T-cell (primary cell): ENCODE results near the gene SPRYD7. TPM values are rescaled to one million over a fixed set of nuclear protein-coding genes. Genes with fewer than 3 reads are reported as not detected.

Experiments
- ATAC-seq, 4 experiments: fragments of 200-7000 bp in 3 of 4; fragments of 150-1000 bp in 1 of 4; cut with Tn5 transposase; replicated peaks in 1 of 4; 1 replicate in 3 of 4; 2 replicates in 1 of 4; pipeline ENCODE4 v1.10.0; 2021; ENCODE audit warnings: moderate library complexity in 3 of 4, mild to moderate bottlenecking in 2 of 4, moderate number of reproducible peaks in 1 of 4
- CTCF ChIA-PET, 2 donors: fragments of 300-600 bp; sonication (Branson Sonifier 250); formaldehyde crosslinking; loops; one replicate each; lab custom pipeline; 2022; ENCODE audit warnings: antibody characterized with exemption in 2 of 2; lab: Charles Lee
- POLR2A ChIA-PET, 2 donors: fragments of 300-600 bp; sonication (Branson Sonifier 250); formaldehyde crosslinking; loops; one replicate each; lab custom pipeline; 2022; ENCODE audit warnings: antibody characterized with exemption in 2 of 2; lab: Charles Lee
- DNase-seq, 35 experiments: peaks; one replicate each; pipeline versions ENCODE4 v3.0.0 to v3.0.0-alpha.2; 2013 to 2023
- H3K27ac ChIP-seq: one replicate; pipeline ENCODE4 v1.5.1; 2013; ENCODE audit warnings: low read length
- H3K27me3 ChIP-seq, 2 experiments: replicated peaks in 1 of 2; 1 replicate in 1 of 2; 2 replicates in 1 of 2; pipeline versions ENCODE4 v1.6.1 to v1.7.0; 2013; ENCODE audit warnings: low read length in 1 of 2, mixed read lengths in 1 of 2; ENCODE audit not compliant: control insufficient read depth in 2 of 2, insufficient read depth in 2 of 2; ENCODE audit errors: extremely low read depth in 1 of 2
- H3K36me3 ChIP-seq, 2 donors: 1 replicate in 1 of 2; 2 replicates in 1 of 2; pipeline versions ENCODE4 v1.6.1 to v1.7.0; 2013; ENCODE audit warnings: low read length in 1 of 2; ENCODE audit not compliant: control insufficient read depth in 2 of 2, insufficient read depth in 1 of 2; ENCODE audit errors: extremely low read depth in 1 of 2
- H3K4me1 ChIP-seq, 2 experiments: 1 replicate in 1 of 2; 2 replicates in 1 of 2; pipeline versions ENCODE4 v1.6.1 to v1.7.0; 2013; ENCODE audit warnings: low read length in 2 of 2, mixed read lengths in 1 of 2; ENCODE audit not compliant: insufficient read depth in 2 of 2, control insufficient read depth in 1 of 2; ENCODE audit errors: extremely low read depth in 1 of 2
- H3K4me3 ChIP-seq, 2 donors: 1 replicate in 1 of 2; 2 replicates in 1 of 2; pipeline versions ENCODE4 v1.5.1 to v1.7.0; 2013; ENCODE audit warnings: mild to moderate bottlenecking in 2 of 2, low read length in 1 of 2, moderate library complexity in 1 of 2; ENCODE audit not compliant: control insufficient read depth in 1 of 2; ENCODE audit errors: extremely low read depth in 1 of 2
- H3K9me3 ChIP-seq: 2 replicates; pipeline ENCODE4 v1.7.0; 2013
- H3K27ac Mint-ChIP-seq, 2 donors: one replicate each; pipeline ENCODE4 v1.8.0; 2020 to 2021; ENCODE audit warnings: mild to moderate bottlenecking in 2 of 2, mixed read lengths in 2 of 2
- H3K27me3 Mint-ChIP-seq, 2 donors: one replicate each; pipeline ENCODE4 v1.8.0; 2021 to 2022; ENCODE audit warnings: mixed read lengths in 2 of 2
- H3K36me3 Mint-ChIP-seq: one replicate; pipeline ENCODE4 v1.8.0; 2021; ENCODE audit warnings: mixed read lengths
- H3K4me1 Mint-ChIP-seq, 3 donors: one replicate each; pipeline ENCODE4 v1.8.0; 2020 to 2022; ENCODE audit warnings: mixed read lengths in 3 of 3, mild to moderate bottlenecking in 1 of 3
- H3K4me3 Mint-ChIP-seq, 3 donors: one replicate each; pipeline ENCODE4 v1.8.0; 2020 to 2022; ENCODE audit warnings: mild to moderate bottlenecking in 3 of 3, mixed read lengths in 3 of 3, moderate library complexity in 3 of 3
- H3K9me3 Mint-ChIP-seq, 3 donors: one replicate each; pipeline ENCODE4 v1.8.0; 2020 to 2022; ENCODE audit warnings: mixed read lengths in 3 of 3
- WGBS: methylation state at CpG from one replicate; pipeline ENCODE4 v1.1.5; 2013; ENCODE audit warnings: missing lambda C conversion rate; ENCODE audit not compliant: insufficient coverage; 5-methylcytosine and 5-hydroxymethylcytosine counted together
- total RNA-seq, 35 experiments: library from RNA in 6 of 35; stranded (reverse) in 6 of 35; fragments of 120-200 nt in 1 of 35; gene quantifications; one replicate each; pipeline versions ENCODE4 v1.2.1 to v1.2.4 and lab custom pipeline; 2013 to 2026

SPRYD7 gene
- total RNA-seq, 5 donors from 2014 or later (not counting 1 experiment from before 2014, with no cell fraction given), result 1.6 to 4.7 (median 3.2) TPM

GRCh38 chr13:49878682-49879081 is 57.5 kb downstream of the SPRYD7 start:
- CTCF ChIA-PET, result no interaction called here
- H3K36me3 Mint-ChIP-seq, result peaks cover 5% of the 10 kb centered on the region
- Histone ChIP-seq H3K27ac (no peak overlapping the region), H3K9me3 (no peaks in the 10 kb centered on the region), H3K4me1 (no peaks in the 10 kb centered on the region), H3K27me3 (peaks cover 0 to 16% of the 10 kb centered on the region in 2 experiments), H3K36me3 (no peaks in the 10 kb centered on the region), H3K4me3 (no peak overlapping the region)
- DNase-seq (no peak), ATAC-seq (no peak)
- no CpG with 5 or more reads among the region's 3 CpGs for WGBS
- peaks cover 23% of the 10 kb centered on the region in 2 donors for H3K27me3 Mint-ChIP-seq
- POLR2A ChIA-PET, result no interaction called here
- H3K4me3 Mint-ChIP-seq, result no peak overlapping the region
- peaks cover 3 to 24% (median 14%) of the 10 kb centered on the region in 3 donors for H3K9me3 Mint-ChIP-seq
- H3K4me1 Mint-ChIP-seq, result no peaks in the 10 kb centered on the region
- no peak overlapping the region for H3K27ac Mint-ChIP-seq

- no peak for DNase-seq
- Histone ChIP-seq H3K27ac (no peak overlapping the region), H3K4me1 (no peaks in the 10 kb centered on the region), H3K4me3 (no peak overlapping the region), H3K9me3 (no peaks in the 10 kb centered on the region), H3K27me3 (peaks cover 0 to 16% of the 10 kb centered on the region in 2 experiments), H3K36me3 (no peaks in the 10 kb centered on the region)
- H3K36me3 Mint-ChIP-seq, result peaks cover 5% of the 10 kb centered on the region
- 100% methylated on average over 1 of the region's 3 CpGs for WGBS
- H3K9me3 Mint-ChIP-seq, result peaks cover 3 to 24% (median 14%) of the 10 kb centered on the region in 3 donors
- ATAC-seq, result no peak
- H3K27ac Mint-ChIP-seq, result no peak overlapping the region
- CTCF ChIA-PET, result no interaction called here
- peaks cover 19 to 20% of the 10 kb centered on the region in 2 donors for H3K27me3 Mint-ChIP-seq
- POLR2A ChIA-PET, result no interaction called here
- H3K4me3 Mint-ChIP-seq, result no peak overlapping the region
- H3K4me1 Mint-ChIP-seq, result no peaks in the 10 kb centered on the region
Observed at GRCh38 chr13:49877629-49878218, 58.4 kb downstream of the SPRYD7 start.

- DNase-seq (no peak), ATAC-seq (no peak)
- H3K27me3 ChIP-seq, result peaks cover 0 to 9% of the 10 kb centered on the region in 2 experiments
- peaks cover 5% of the 10 kb centered on the region for H3K36me3 Mint-ChIP-seq
- POLR2A ChIA-PET, result no interaction called here
- no peak overlapping the region for H3K27ac ChIP-seq
- no peak overlapping the region for H3K4me3 Mint-ChIP-seq
- CTCF ChIA-PET, result no interaction called here
- no peaks in the 10 kb centered on the region for H3K4me1 Mint-ChIP-seq
- no peak overlapping the region for H3K4me3 ChIP-seq
- no peak overlapping the region for H3K27ac Mint-ChIP-seq
- WGBS, result 83% methylated on average over 2 of the region's 3 CpGs
- H3K9me3 Mint-ChIP-seq, result peaks cover 0 to 18% (median 14%) of the 10 kb centered on the region in 3 donors
- H3K4me1 ChIP-seq, result no peaks in the 10 kb centered on the region
- H3K36me3 ChIP-seq, result no peaks in the 10 kb centered on the region
- no peaks in the 10 kb centered on the region for H3K9me3 ChIP-seq
- peaks cover 0 to 6% of the 10 kb centered on the region in 2 donors for H3K27me3 Mint-ChIP-seq
Observed at GRCh38 chr13:49874430-49874829, 61.7 kb downstream of the SPRYD7 start.

GRCh38 chr13:49869519-49869918 is 66.6 kb downstream of the SPRYD7 start:
- Histone ChIP-seq H3K36me3 (no peaks in the 10 kb centered on the region), H3K4me3 (no peak overlapping the region), H3K27ac (no peak overlapping the region), H3K27me3 (no peaks in the 10 kb centered on the region), H3K9me3 (no peaks in the 10 kb centered on the region), H3K4me1 (no peaks in the 10 kb centered on the region)
- WGBS, result 0% methylated on average over 1 of the region's 3 CpGs
- Mint-ChIP-seq H3K36me3 (peaks cover 3% of the 10 kb centered on the region), H3K27me3 (peaks cover 0 to 2% of the 10 kb centered on the region in 2 donors), H3K27ac (no peak overlapping the region), H3K4me3 (no peak overlapping the region), H3K4me1 (no peaks in the 10 kb centered on the region), H3K9me3 (peaks cover 0 to 4% (median 3%) of the 10 kb centered on the region in 3 donors)
- DNase-seq (no peak), ATAC-seq (no peak)
- ChIA-PET CTCF (no interaction called here), POLR2A (no interaction called here)

- ChIA-PET POLR2A (no interaction called here), CTCF (no interaction called here)
- Histone ChIP-seq H3K4me3 (no peak overlapping the region), H3K4me1 (no peaks in the 10 kb centered on the region), H3K36me3 (no peaks in the 10 kb centered on the region), H3K9me3 (no peaks in the 10 kb centered on the region), H3K27ac (no peak overlapping the region), H3K27me3 (no peaks in the 10 kb centered on the region)
- Mint-ChIP-seq H3K36me3 (no peaks in the 10 kb centered on the region), H3K4me1 (no peaks in the 10 kb centered on the region), H3K27me3 (peaks cover 3 to 4% of the 10 kb centered on the region in 2 donors), H3K4me3 (no peak overlapping the region), H3K27ac (no peak overlapping the region), H3K9me3 (no peaks in the 10 kb centered on the region)
- DNase-seq (no peak), ATAC-seq (no peak)
- 93% methylated on average over 6 of the region's 8 CpGs for WGBS
Observed at GRCh38 chr13:49867834-49868233, 68.3 kb downstream of the SPRYD7 start.

GRCh38 chr13:49865218-49865617 is 70.9 kb downstream of the SPRYD7 start:
- CTCF ChIA-PET, result no interaction called here
- H3K27me3 Mint-ChIP-seq, result peaks cover 3 to 4% of the 10 kb centered on the region in 2 donors
- H3K27ac Mint-ChIP-seq, result no peak overlapping the region
- Histone ChIP-seq H3K27ac (no peak overlapping the region), H3K9me3 (no peaks in the 10 kb centered on the region), H3K36me3 (no peaks in the 10 kb centered on the region), H3K4me1 (no peaks in the 10 kb centered on the region), H3K4me3 (no peak overlapping the region), H3K27me3 (no peaks in the 10 kb centered on the region)
- POLR2A ChIA-PET, result no interaction called here
- DNase-seq (no peak), ATAC-seq (no peak)
- H3K9me3 Mint-ChIP-seq, result no peaks in the 10 kb centered on the region
- no peak overlapping the region for H3K4me3 Mint-ChIP-seq
- no peaks in the 10 kb centered on the region for H3K36me3 Mint-ChIP-seq
- WGBS, result 80% methylated on average over 1 of the region's 1 CpG
- no peaks in the 10 kb centered on the region for H3K4me1 Mint-ChIP-seq

- no peak for DNase-seq
- Mint-ChIP-seq H3K36me3 (no peaks in the 10 kb centered on the region), H3K27ac (no peak overlapping the region), H3K4me3 (no peak overlapping the region), H3K4me1 (no peaks in the 10 kb centered on the region), H3K27me3 (peaks cover 3 to 4% of the 10 kb centered on the region in 2 donors), H3K9me3 (no peaks in the 10 kb centered on the region)
- H3K27ac ChIP-seq, result no peak overlapping the region
- H3K27me3 ChIP-seq, result peaks cover 0 to 5% of the 10 kb centered on the region in 2 experiments
- no peaks in the 10 kb centered on the region for H3K9me3 ChIP-seq
- no peaks in the 10 kb centered on the region for H3K36me3 ChIP-seq
- no peaks in the 10 kb centered on the region for H3K4me1 ChIP-seq
- no peak overlapping the region for H3K4me3 ChIP-seq
- CTCF ChIA-PET, result no interaction called here
- POLR2A ChIA-PET, result no interaction called here
- ATAC-seq, result no peak
Observed at GRCh38 chr13:49864509-49864908, 71.6 kb downstream of the SPRYD7 start.
